H1 (cell line): ENCODE data around the gene CAPN3. TPM values are rescaled to one million over a fixed set of nuclear protein-coding genes. Genes with fewer than 3 reads are reported as not detected.
"Not testable (repeated sequence)": the region's sequence is repeated elsewhere in the genome, so short reads cannot be mapped to it uniquely, and the experiment has no call there.

Source experiments
- CTCF ChIA-PET: fragments of 300-600 bp; sonication (Branson Sonifier 250); formaldehyde crosslinking; loops from one replicate; lab custom pipeline; 2021; ENCODE audit not compliant: partially characterized antibody; lab: Charles Lee
- POLR2A ChIA-PET: fragments of 300-600 bp; sonication (Branson Sonifier 250); formaldehyde crosslinking; loops from one replicate; lab custom pipeline; 2021; ENCODE audit warnings: inconsistent platforms; ENCODE audit not compliant: partially characterized antibody; lab: Charles Lee
- DNase-seq, 2 experiments: peaks; one replicate each; pipeline versions ENCODE4 v3.0.0 to v3.0.0-alpha.2; 2010 to 2022; ENCODE audit warnings: low spot score in 2 of 2, low read depth in 1 of 2, mixed read lengths in 1 of 2
- FAIRE-seq: peaks from 2 replicates; lab custom pipeline; 2011; peaks lifted over from hg19 to GRCh38; lab: Jason Lieb, UNC
- H2AFZ ChIP-seq: 2 replicates; pipeline ENCODE4 v1.8.1; 2012; ENCODE audit warnings: low read length, inconsistent platforms
- H2AK5ac ChIP-seq: 2 replicates; pipeline ENCODE4 v1.6.1; 2013; ENCODE audit warnings: low read depth, low read length
- H2BK120ac ChIP-seq: replicated peaks from 2 replicates; pipeline ENCODE3; 2013; ENCODE audit warnings: low read depth, low read length, inconsistent platforms
- H2BK12ac ChIP-seq: 2 replicates; pipeline ENCODE4 v1.6.1; 2013; ENCODE audit warnings: low read depth, low read length
- H2BK15ac ChIP-seq: 2 replicates; pipeline ENCODE4 v1.6.1; 2013; ENCODE audit warnings: low read length
- H2BK20ac ChIP-seq: 2 replicates; pipeline ENCODE4 v1.6.1; 2013; ENCODE audit warnings: low read length
- H2BK5ac ChIP-seq: 2 replicates; pipeline ENCODE4 v1.6.1; 2013; ENCODE audit warnings: low read depth, low read length
- H3K14ac ChIP-seq: 2 replicates; pipeline ENCODE4 v1.6.1; 2013; ENCODE audit warnings: inconsistent platforms; ENCODE audit not compliant: insufficient read length
- H3K18ac ChIP-seq: 2 replicates; pipeline ENCODE4 v1.6.1; 2013; ENCODE audit warnings: low read length; ENCODE audit errors: extremely low read depth
- H3K23ac ChIP-seq: 2 replicates; pipeline ENCODE4 v1.6.1; 2013; ENCODE audit warnings: inconsistent platforms; ENCODE audit not compliant: insufficient read length
- H3K23me2 ChIP-seq: 2 replicates; pipeline ENCODE4 v1.6.1; 2013; ENCODE audit warnings: low read depth, low read length
- H3K27ac ChIP-seq: 2 replicates; pipeline ENCODE4 v1.6.1; 2011; ENCODE audit warnings: low read depth, low read length, inconsistent platforms
- H3K27me3 ChIP-seq, 4 experiments: replicated peaks in 1 of 4; 1 replicate in 1 of 4; 2 replicates in 3 of 4; pipeline versions ENCODE4 v1.6.1 to v1.8.1; 2011 to 2013; ENCODE audit warnings: low read length in 3 of 4, mild to moderate bottlenecking in 3 of 4, inconsistent platforms in 2 of 4, mixed read lengths in 2 of 4, moderate library complexity in 1 of 4; ENCODE audit not compliant: control insufficient read depth in 3 of 4, insufficient read depth in 3 of 4; ENCODE audit errors: extremely low read depth in 1 of 4
- H3K36me3 ChIP-seq, 4 experiments: 2 replicates each; pipeline versions ENCODE4 v1.6.1 to v1.8.1; 2011 to 2013; ENCODE audit warnings: mild to moderate bottlenecking in 4 of 4, low read length in 3 of 4, moderate library complexity in 2 of 4, control low read depth in 1 of 4, inconsistent platforms in 1 of 4; ENCODE audit not compliant: insufficient read depth in 4 of 4, control insufficient read depth in 2 of 4
- H3K4ac ChIP-seq: replicated peaks from 2 replicates; pipeline ENCODE3; 2013; ENCODE audit warnings: low read length, low read depth, mixed read lengths, inconsistent platforms; ENCODE audit not compliant: insufficient read length
- H3K4me1 ChIP-seq, 4 experiments: replicated peaks in 1 of 4; 1 replicate in 1 of 4; 2 replicates in 3 of 4; pipeline versions ENCODE4 v1.6.1 to v1.8.1; 2011 to 2013; ENCODE audit warnings: low read length in 3 of 4, inconsistent platforms in 2 of 4, mixed read lengths in 1 of 4; ENCODE audit not compliant: insufficient read depth in 4 of 4, control insufficient read depth in 3 of 4
- H3K4me2 ChIP-seq, 2 experiments: 2 replicates each; pipeline versions ENCODE4 v1.6.1 to v1.8.1; 2011 to 2013; ENCODE audit warnings: low read depth in 2 of 2, low read length in 2 of 2, control low read depth in 1 of 2, inconsistent platforms in 1 of 2, mild to moderate bottlenecking in 1 of 2; ENCODE audit not compliant: insufficient read depth in 1 of 2
- H3K4me3 ChIP-seq, 4 experiments: fragments of 200-600, 300-600 bp in 1 of 4; sonication (generic), shearing (Covaris generic), sonication (Bioruptor Twin) in 1 of 4; 2 replicates each; pipeline versions ENCODE4 v1.5.1 to v1.8.1; 2011 to 2016; ENCODE audit warnings: low read length in 4 of 4, low read depth in 3 of 4, control low read depth in 2 of 4, inconsistent platforms in 2 of 4, mild to moderate bottlenecking in 2 of 4, mixed read lengths in 1 of 4, moderate library complexity in 1 of 4; ENCODE audit not compliant: insufficient read depth in 2 of 4; ENCODE audit errors: extremely low read depth in 1 of 4
- H3K56ac ChIP-seq: replicated peaks from 2 replicates; pipeline ENCODE3; 2013; ENCODE audit warnings: low read depth, mild to moderate bottlenecking, mixed read lengths, low read length, inconsistent platforms; ENCODE audit not compliant: insufficient read length
- H3K79me1 ChIP-seq: 2 replicates; pipeline ENCODE4 v1.6.1; 2013; ENCODE audit warnings: low read depth, low read length, control low read depth
- H3K79me2 ChIP-seq, 2 experiments: 2 replicates each; pipeline versions ENCODE4 v1.6.1 to v1.8.1; 2012 to 2013; ENCODE audit warnings: low read length in 2 of 2, mild to moderate bottlenecking in 2 of 2, inconsistent platforms in 1 of 2; ENCODE audit not compliant: insufficient read depth in 2 of 2, control insufficient read depth in 1 of 2
- H3K9ac ChIP-seq, 4 experiments: replicated peaks in 1 of 4; 1 replicate in 1 of 4; 2 replicates in 3 of 4; pipeline versions ENCODE4 v1.6.1 to v1.8.1; 2011 to 2013; ENCODE audit warnings: low read depth in 3 of 4, low read length in 3 of 4, control low read depth in 2 of 4, mild to moderate bottlenecking in 2 of 4, moderate library complexity in 2 of 4, inconsistent platforms in 1 of 4; ENCODE audit errors: extremely low read depth in 1 of 4
- H3K9me3 ChIP-seq, 2 experiments: 2 replicates each; pipeline versions ENCODE4 v1.6.1 to v1.8.1; 2012 to 2013; ENCODE audit warnings: mild to moderate bottlenecking in 2 of 2, moderate library complexity in 2 of 2, control low read depth in 1 of 2, inconsistent platforms in 1 of 2, low read depth in 1 of 2, low read length in 1 of 2, mixed read lengths in 1 of 2; ENCODE audit not compliant: insufficient read depth in 2 of 2
- H4K20me1 ChIP-seq, 2 experiments: replicated peaks in 1 of 2; 2 replicates each; pipeline versions ENCODE3 to v1.8.1; 2011 to 2013; ENCODE audit warnings: inconsistent platforms in 2 of 2, low read length in 2 of 2, mild to moderate bottlenecking in 1 of 2; ENCODE audit not compliant: insufficient read depth in 2 of 2, control insufficient read depth in 1 of 2
- H4K5ac ChIP-seq: 2 replicates; pipeline ENCODE4 v1.6.1; 2013; ENCODE audit warnings: low read length, low read depth, mixed read lengths, inconsistent platforms; ENCODE audit not compliant: insufficient read length
- H4K8ac ChIP-seq: 2 replicates; pipeline ENCODE4 v1.8.0; 2013; ENCODE audit warnings: mild to moderate bottlenecking, moderate library complexity, low read length, inconsistent platforms; ENCODE audit not compliant: insufficient read depth; ENCODE audit errors: extremely low read depth
- H4K91ac ChIP-seq: replicated peaks from 2 replicates; pipeline ENCODE3; 2013; ENCODE audit warnings: low read length, mixed read lengths, inconsistent platforms; ENCODE audit not compliant: insufficient read length
- GABPA ChIP-seq: IDR thresholded peaks from 2 replicates; pipeline ENCODE4 v1.6.1; 2011; ENCODE audit warnings: mild to moderate bottlenecking, low read length, moderate library complexity, borderline replicate concordance; ENCODE audit not compliant: insufficient read depth
- YY1 ChIP-seq: IDR thresholded peaks from 2 replicates; pipeline ENCODE4 v1.6.1; 2011; ENCODE audit warnings: low read depth, mild to moderate bottlenecking, low read length
- WGBS, 2 experiments: shearing (Covaris generic) in 1 of 2; methylation state at CpG; one replicate each; pipeline versions ENCODE4 v1.1.6 to v1.1.7; 2013 to 2015; ENCODE audit warnings: low lambda C conversion rate in 2 of 2, mixed read lengths in 2 of 2, inconsistent platforms in 1 of 2, low coverage in 1 of 2, missing lambda C conversion rate in 1 of 2; ENCODE audit not compliant: insufficient replicate concordance in 2 of 2, insufficient coverage in 1 of 2, insufficient read length in 1 of 2; ENCODE audit errors: extremely low coverage in 1 of 2, missing lambda C conversion rate in 1 of 2; 5-methylcytosine and 5-hydroxymethylcytosine counted together
- polyA plus RNA-seq, 7 experiments: library from polyadenylated mRNA; depleted of rRNA in 3 of 7; stranded (reverse) in 5 of 7; unstranded in 2 of 7; fragments of >200 nt in 5 of 7; fragments of 200-250 nt in 2 of 7; gene quantifications; 1 replicate in 5 of 7; 2 replicates in 1 of 7; 4 replicates in 1 of 7; pipeline versions ENCODE4 v1.2.1 to v1.2.3, GENCODE V29; 2011 to 2013; ENCODE audit warnings: missing spikeins in 2 of 7, mixed read lengths in 2 of 7
- total RNA-seq: library from RNA; stranded (reverse); fragmentation: NEBNext Ultra II Directional; extraction: Animal tissue kit (Norgen Biotek cat#: 25700); gene quantifications from 2 replicates; pipeline ENCODE4 v1.2.1, GENCODE V29; 2021

The CAPN3 gene
- total and polyA plus RNA-seq, 2 of the 8 experiments (the other 6 are each of a cell fraction or from before 2014, with no cell fraction given) = 0.80 to 2.1 TPM

DNA sequence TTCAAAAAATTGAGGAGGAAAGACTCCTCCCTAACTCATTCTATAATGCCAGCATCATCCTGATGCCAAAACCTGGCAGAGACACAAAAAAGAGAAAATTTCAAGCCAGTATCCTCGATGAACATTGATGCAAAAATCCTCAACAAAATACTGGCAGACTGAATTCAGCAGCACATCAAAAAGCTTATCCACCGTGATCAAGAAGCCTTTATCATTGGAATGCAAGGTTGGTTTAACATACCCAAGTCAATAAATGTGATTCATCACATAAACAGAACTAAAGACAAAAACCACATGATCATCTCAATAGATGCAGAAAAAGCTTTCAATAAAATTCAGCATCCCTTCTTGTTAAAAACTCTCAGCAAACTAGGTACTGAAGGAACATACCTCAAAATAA lies 24.2 kb upstream of the CAPN3 start (continued):
- TF ChIP-seq YY1 (no peak), GABPA (no peak)

DNA sequence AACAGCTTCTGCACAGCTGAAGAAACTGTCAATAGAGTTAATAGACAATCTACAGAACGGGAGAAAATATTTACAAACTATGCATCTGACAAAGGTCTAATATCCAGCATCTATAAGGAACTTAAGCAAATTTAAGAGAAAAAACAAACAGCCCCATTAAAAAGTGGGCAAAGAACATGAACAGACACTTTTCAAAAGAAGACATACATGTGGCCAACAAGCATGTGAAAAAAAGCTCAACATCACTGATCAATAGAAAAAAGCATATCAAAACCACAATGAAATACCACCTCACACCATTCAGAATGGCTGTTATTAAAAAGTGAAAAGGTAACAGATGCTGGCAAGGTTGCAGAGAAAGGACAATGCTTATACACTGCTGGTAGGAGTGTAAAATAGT lies 22.7 kb upstream of the CAPN3 start:
- H3K14ac ChIP-seq, H3K27ac ChIP-seq, H4K8ac ChIP-seq, H3K4me3 ChIP-seq, H2AK5ac ChIP-seq, H3K4me2 ChIP-seq, H2BK120ac ChIP-seq, DNase-seq, H3K9ac ChIP-seq, FAIRE-seq, H3K56ac ChIP-seq, H3K27me3 ChIP-seq, H2BK5ac ChIP-seq, H3K79me1 ChIP-seq, H4K5ac ChIP-seq, H3K9me3 ChIP-seq, H3K4ac ChIP-seq, H2BK12ac ChIP-seq, H3K23me2 ChIP-seq, H2AFZ ChIP-seq, H3K36me3 ChIP-seq, H3K23ac ChIP-seq, POLR2A ChIA-PET, H3K4me1 ChIP-seq, H3K18ac ChIP-seq, H4K91ac ChIP-seq, H2BK20ac ChIP-seq, H3K79me2 ChIP-seq, H4K20me1 ChIP-seq, H2BK15ac ChIP-seq: not testable (repeated sequence)
- CTCF ChIA-PET = interaction anchor here (0.6 to 0.8 kb wide), 2 partner anchors 15 to 123 kb away, joined by 3 to 4 read pairs; no protein-coding TSS in a partner anchor
- 86% methylated on average over 1 of the region's 1 CpG; no CpG with 5 or more reads in 1 of the 2 experiments for WGBS, 2 experiments
